Measurements from ENCODE around the gene VAT1L. TPM values are rescaled to one million over a fixed set of nuclear protein-coding genes. Genes with fewer than 3 reads are reported as not detected.

The VAT1L gene
- total RNA-seq, 1 experiment from 2014 or later = not detected

- Mint-ChIP-seq H3K9me3 (ENCODE audit: low read depth, unreplicated experiment) (peaks cover 4% of the 10 kb centered on the region), H3K27ac (ENCODE audit: unreplicated experiment) (no peak overlapping the region), H3K4me1 (ENCODE audit: low read depth, unreplicated experiment) (no peaks in the 10 kb centered on the region), H3K36me3 (ENCODE audit: insufficient read depth, unreplicated experiment) (no peaks in the 10 kb centered on the region), H3K27me3 (ENCODE audit: unreplicated experiment) (peaks cover 19% of the 10 kb centered on the region), H3K4me3 (ENCODE audit: low read depth, unreplicated experiment) (no peak overlapping the region)
- TF ChIP-seq CTCF (IDR thresholded peaks at IDR 0.05; ENCODE audit: unreplicated experiment) = no peak
- intact Hi-C loops (cut with micrococcal nuclease; ENCODE audit: unreplicated experiment) = no loop called here
- CTCF ChIA-PET = no interaction called here
- BruUV-seq (replicated peaks) = no TSS peak
- DNase-seq = no peak
Observed at GRCh38 chr16:77905374-77905920, 117.1 kb downstream of the VAT1L start.

DNA sequence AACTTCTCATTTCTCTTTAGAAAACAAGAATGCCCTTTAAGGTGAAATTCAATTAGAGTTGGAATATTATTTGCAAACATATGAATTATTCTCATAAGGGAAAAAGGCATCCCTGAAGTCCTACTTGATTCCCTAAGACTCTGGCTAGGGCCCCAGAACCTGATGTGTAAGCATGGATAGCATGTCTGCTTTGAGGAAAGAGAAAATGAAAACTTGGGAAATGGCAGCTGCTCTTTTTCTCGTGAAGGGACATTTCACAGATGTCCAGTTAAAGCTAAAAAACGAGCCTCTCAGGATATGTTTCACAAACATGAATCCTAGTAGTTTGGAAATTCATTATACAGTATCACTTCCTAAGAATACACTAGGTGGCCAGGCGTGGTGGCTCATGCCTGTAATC is 121.7 kb downstream of the VAT1L start:
- no peak for TF ChIP-seq CTCF (IDR thresholded peaks at IDR 0.05; ENCODE audit: unreplicated experiment)
- peaks cover 21% of the 10 kb centered on the region for H3K27me3 Mint-ChIP-seq (ENCODE audit: unreplicated experiment)
- H3K36me3 Mint-ChIP-seq (ENCODE audit: insufficient read depth, unreplicated experiment) = no peaks in the 10 kb centered on the region
- no peak overlapping the region for H3K27ac Mint-ChIP-seq (ENCODE audit: unreplicated experiment)
- no peaks in the 10 kb centered on the region for H3K4me1 Mint-ChIP-seq (ENCODE audit: low read depth, unreplicated experiment)
- BruUV-seq (replicated peaks) = no TSS peak
- H3K9me3 Mint-ChIP-seq (ENCODE audit: low read depth, unreplicated experiment) = no peaks in the 10 kb centered on the region
- H3K4me3 Mint-ChIP-seq (ENCODE audit: low read depth, unreplicated experiment) = no peak overlapping the region
- intact Hi-C loops (cut with micrococcal nuclease; ENCODE audit: unreplicated experiment) = no loop called here
- DNase-seq = no peak
- CTCF ChIA-PET = interaction anchor here (0.8 kb wide), 1 partner anchor 9 kb away, joined by 3 read pairs; no protein-coding TSS in a partner anchor

GRCh38 chr16:77912617-77913016 is 124.3 kb downstream of the VAT1L start:
- H3K4me3 Mint-ChIP-seq (ENCODE audit: low read depth, unreplicated experiment) = no peak overlapping the region
- no peaks in the 10 kb centered on the region for H3K36me3 Mint-ChIP-seq (ENCODE audit: insufficient read depth, unreplicated experiment)
- no peak overlapping the region for H3K27ac Mint-ChIP-seq (ENCODE audit: unreplicated experiment)
- no TSS peak for BruUV-seq (replicated peaks)
- intact Hi-C loops (cut with micrococcal nuclease; ENCODE audit: unreplicated experiment) = no loop called here
- no peaks in the 10 kb centered on the region for H3K9me3 Mint-ChIP-seq (ENCODE audit: low read depth, unreplicated experiment)
- H3K4me1 Mint-ChIP-seq (ENCODE audit: low read depth, unreplicated experiment) = no peaks in the 10 kb centered on the region
- TF ChIP-seq CTCF (IDR thresholded peaks at IDR 0.05; ENCODE audit: unreplicated experiment) = no peak
- H3K27me3 Mint-ChIP-seq (ENCODE audit: unreplicated experiment) = peaks cover 28% of the 10 kb centered on the region
- DNase-seq = no peak
- CTCF ChIA-PET = no interaction called here

DNA sequence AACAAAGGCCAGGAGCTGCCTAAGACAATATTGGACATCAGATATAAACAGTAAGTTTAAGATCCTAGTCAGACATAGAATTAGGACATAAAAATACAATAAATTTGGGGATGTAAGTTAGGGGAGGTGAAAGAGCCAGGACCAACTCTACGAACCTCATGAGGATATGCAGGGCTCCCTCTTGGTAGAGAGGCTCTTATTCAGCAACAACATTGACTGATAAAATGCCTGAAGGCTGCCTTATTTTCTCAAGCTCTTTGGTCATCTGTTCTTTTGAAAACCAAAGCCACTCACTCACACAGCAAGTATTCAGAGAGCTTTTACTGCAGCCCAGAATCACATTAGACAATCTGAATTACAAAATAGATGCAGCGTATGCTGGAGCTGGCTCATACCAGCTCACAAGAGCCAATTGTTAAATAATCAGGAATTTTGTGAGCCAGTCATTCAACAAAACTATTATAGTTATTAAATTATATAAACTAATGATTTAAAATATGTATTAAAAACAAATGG is 125.4 kb downstream of the VAT1L start:
- DNase-seq = no peak
- Mint-ChIP-seq H3K27ac (ENCODE audit: unreplicated experiment) (no peak overlapping the region), H3K27me3 (ENCODE audit: unreplicated experiment) (peaks cover 39% of the 10 kb centered on the region), H3K4me3 (ENCODE audit: low read depth, unreplicated experiment) (no peak overlapping the region), H3K36me3 (ENCODE audit: insufficient read depth, unreplicated experiment) (no peaks in the 10 kb centered on the region), H3K4me1 (ENCODE audit: low read depth, unreplicated experiment) (no peaks in the 10 kb centered on the region), H3K9me3 (ENCODE audit: low read depth, unreplicated experiment) (no peaks in the 10 kb centered on the region)
- TF ChIP-seq CTCF (IDR thresholded peaks at IDR 0.05; ENCODE audit: unreplicated experiment) = no peak
- CTCF ChIA-PET = no interaction called here
- intact Hi-C loops (cut with micrococcal nuclease; ENCODE audit: unreplicated experiment) = no loop called here
- no TSS peak for BruUV-seq (replicated peaks)
